Activated B cell treated with CpG ODN at 0.5 μM for 24 hours (primary cell): ENCODE measurements around the gene NRARP. TPM values are rescaled to one million over a fixed set of nuclear protein-coding genes. Genes with fewer than 3 reads are reported as not detected.

ENCODE experiments used
- ATAC-seq: fragments of 200-7000 bp; cut with Tn5 transposase; one replicate; pipeline ENCODE4 v1.10.0; 2021; ENCODE audit warnings: low read depth, mild to moderate bottlenecking, moderate library complexity
- CTCF ChIA-PET: fragments of 350-600 bp; sonication (Branson Sonifier 250); formaldehyde crosslinking; loops from one replicate; lab custom pipeline; 2021; ENCODE audit warnings: antibody characterized with exemption; lab: Charles Lee
- POLR2A ChIA-PET: fragments of 350-600 bp; sonication (Branson Sonifier 250); formaldehyde crosslinking; loops from one replicate; lab custom pipeline; 2021; ENCODE audit warnings: antibody characterized with exemption; lab: Charles Lee
- DNase-seq: peaks from one replicate; pipeline ENCODE4 v3.0.0; 2022
- H3K27ac Mint-ChIP-seq: one replicate; pipeline ENCODE4 v1.8.0; 2020; ENCODE audit warnings: mixed read lengths
- H3K27me3 Mint-ChIP-seq: one replicate; pipeline ENCODE4 v1.8.0; 2021; ENCODE audit warnings: mixed read lengths
- H3K36me3 Mint-ChIP-seq: one replicate; pipeline ENCODE4 v1.8.0; 2021; ENCODE audit warnings: low read depth, mixed read lengths
- H3K4me1 Mint-ChIP-seq: one replicate; pipeline ENCODE4 v1.8.0; 2021; ENCODE audit warnings: mixed read lengths
- H3K4me3 Mint-ChIP-seq: one replicate; pipeline ENCODE4 v1.8.0; 2020; ENCODE audit warnings: mild to moderate bottlenecking, mixed read lengths
- H3K9me3 Mint-ChIP-seq: one replicate; pipeline ENCODE4 v1.8.0; 2020; ENCODE audit warnings: mixed read lengths
- CTCF ChIP-seq: fragments of 200-600 bp; IDR thresholded peaks from one replicate; pipeline ENCODE4 v1.8.0; 2022; ENCODE audit warnings: antibody characterized with exemption, mild to moderate bottlenecking
- intact Hi-C: fragments of 100-400 bp; cut with micrococcal nuclease; formaldehyde crosslinking; loops from one replicate; pipeline ENCODE4 v1.15.1; 2024
- total RNA-seq: library from RNA; stranded (reverse); gene quantifications from 2 replicates; pipeline ENCODE4 v1.2.3, GENCODE V29; 2022

Gene NRARP
- total RNA-seq, 1 donor from 2014 or later, result 3.0 TPM

DNA sequence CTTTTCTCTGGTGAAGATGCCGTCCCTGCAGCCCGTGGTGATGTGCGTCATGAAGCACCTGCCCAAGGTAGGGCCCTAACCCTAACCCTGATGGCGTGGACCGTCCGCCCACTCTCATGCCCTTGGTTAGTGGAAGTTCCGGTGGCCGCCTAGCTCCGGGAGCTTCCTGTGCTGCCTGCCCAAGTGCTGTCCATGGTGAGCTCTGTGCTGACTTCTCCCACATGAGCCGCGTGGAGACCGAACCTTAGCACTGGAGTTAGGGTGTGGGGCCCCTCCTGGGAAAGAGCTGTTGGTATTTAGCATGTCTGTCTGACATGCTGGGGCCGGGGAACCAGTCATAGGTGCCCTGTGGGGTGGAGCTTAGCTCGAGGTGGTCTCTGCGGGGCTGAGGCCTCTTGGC lies 45.7 kb downstream of the NRARP start:
- ChIA-PET POLR2A (interaction anchor here (0.6 to 8.5 kb wide), 5 partner anchors 11 to 37 kb away, joined by 4 to 160 read pairs (median 8); partner anchors contain the start of genes RNF208, TOR4A and TUBB4B), CTCF (no interaction called here)
- Mint-ChIP-seq H3K27ac (no peak overlapping the region), H3K27me3 (no peaks in the 10 kb centered on the region), H3K9me3 (no peaks in the 10 kb centered on the region), H3K4me1 (peaks cover 19% of the 10 kb centered on the region), H3K4me3 (peak overlapping the region; percentile 90), H3K36me3 (peaks cover 21% of the 10 kb centered on the region)
- DNase-seq, result no peak
- intact Hi-C loops, result no loop called here
- no peak for TF ChIP-seq CTCF
- no peak for ATAC-seq

DNA sequence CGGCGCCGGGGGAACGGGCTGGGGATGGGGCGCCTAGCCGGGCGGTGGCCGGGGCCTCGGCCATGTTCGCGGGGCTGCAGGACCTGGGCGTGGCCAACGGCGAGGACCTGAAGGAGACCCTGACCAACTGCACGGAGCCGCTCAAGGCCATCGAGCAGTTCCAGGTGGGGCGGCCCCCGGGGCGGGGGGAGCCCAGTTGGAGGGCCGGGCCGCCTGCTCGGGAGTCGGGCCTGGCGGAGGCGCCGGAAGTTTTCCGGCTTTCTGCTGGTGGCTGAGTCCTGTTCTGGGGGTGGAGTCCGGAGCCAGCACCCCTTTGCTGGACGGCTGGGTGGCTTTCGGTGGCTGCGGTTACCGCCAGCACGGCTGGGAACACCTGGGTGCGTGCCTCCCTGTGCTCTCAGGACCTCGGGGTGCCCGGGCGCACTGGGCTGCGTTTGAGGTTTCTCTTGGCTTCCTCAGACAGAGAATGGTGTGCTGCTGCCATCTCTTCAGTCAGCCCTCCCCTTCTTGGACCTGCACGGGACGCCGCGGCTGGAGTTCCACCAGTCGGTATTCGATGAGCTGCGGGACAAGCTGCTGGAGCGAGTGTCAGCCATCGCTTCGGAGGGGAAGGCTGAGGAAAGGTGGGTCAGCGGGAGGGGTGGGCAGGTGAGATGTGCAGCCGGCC lies 46.5 kb downstream of the NRARP start:
- H3K27ac Mint-ChIP-seq, result no peak overlapping the region
- ATAC-seq (no peak), DNase-seq (no peak)
- POLR2A ChIA-PET, result interaction anchor here (0.6 to 8.5 kb wide), 8 partner anchors 10 to 179 kb away, joined by 3 to 160 read pairs (median 8); partner anchors contain the start of genes TOR4A and TUBB4B
- CTCF ChIA-PET, result interaction anchor here (1.6 kb wide), 1 partner anchor 19 kb away, joined by 10 read pairs; no protein-coding TSS in a partner anchor
- peak overlapping the region; percentile 90 for H3K4me3 Mint-ChIP-seq
- H3K27me3 Mint-ChIP-seq, result no peaks in the 10 kb centered on the region
- H3K36me3 Mint-ChIP-seq, result peaks cover 21% of the 10 kb centered on the region
- H3K4me1 Mint-ChIP-seq, result peaks cover 19% of the 10 kb centered on the region
- no peak for TF ChIP-seq CTCF
- intact Hi-C loops, result loop anchor here (1.0 kb wide), 2 partner anchors 13 to 14 kb away; partner anchors contain the start of gene TUBB4B
- no peaks in the 10 kb centered on the region for H3K9me3 Mint-ChIP-seq

- Mint-ChIP-seq H3K27ac (peak within 1 kb of the TSS; percentile 72), H3K4me1 (peaks cover 19% of the 10 kb centered on the region), H3K27me3 (no peaks in the 10 kb centered on the region), H3K9me3 (no peaks in the 10 kb centered on the region), H3K4me3 (peak within 1 kb of the TSS; percentile 90), H3K36me3 (peaks cover 21% of the 10 kb centered on the region)
- POLR2A ChIA-PET, result interaction anchor here (0.6 to 8.5 kb wide), 12 partner anchors 9 to 526 kb away, joined by 3 to 160 read pairs (median 4); partner anchors contain the start of genes TOR4A, TPRN and TUBB4B
- TF ChIP-seq CTCF, result no peak
- ATAC-seq, result peak; percentile 90
- CTCF ChIA-PET, result interaction anchor here (0.7 to 1.6 kb wide), 2 partner anchors 18 to 208 kb away, joined by 3 to 10 read pairs; no protein-coding TSS in a partner anchor
- peak; percentile 100 for DNase-seq
- intact Hi-C loops, result loop anchor here (1.0 kb wide), 2 partner anchors 13 to 14 kb away; partner anchors contain the start of gene TUBB4B
These were observed 47.2 kb downstream of the NRARP start, which contains the start of gene NELFB for GRCh38 chr9:137254624-137255447. NELFB (plus strand) TSS chr9:137255327.

GRCh38 chr9:137253717-137254623 lies 48.1 kb downstream of the NRARP start:
- no peaks in the 10 kb centered on the region for H3K9me3 Mint-ChIP-seq
- DNase-seq, result no peak
- POLR2A ChIA-PET, result interaction anchor here (0.6 to 8.5 kb wide), 10 partner anchors 12 to 525 kb away, joined by 3 to 160 read pairs (median 4); partner anchors contain the start of genes TOR4A, TPRN and TUBB4B

More at GRCh38 chr9:137253717-137254623, 48.1 kb downstream of the NRARP start:
- Mint-ChIP-seq H3K4me3 (peak overlapping the region; percentile 83), H3K36me3 (peaks cover 16% of the 10 kb centered on the region), H3K27me3 (no peaks in the 10 kb centered on the region), H3K4me1 (peaks cover 19% of the 10 kb centered on the region), H3K27ac (peak overlapping the region; percentile 72)
- TF ChIP-seq CTCF, result no peak
- intact Hi-C loops, result no loop called here
- CTCF ChIA-PET, result interaction anchor here (0.7 to 1.6 kb wide), 3 partner anchors 11 to 207 kb away, joined by 3 to 10 read pairs (median 3); no protein-coding TSS in a partner anchor
- ATAC-seq, result no peak
